OCI-LY3 (cell line): ENCODE data around the gene ADAM10.

Experiments
- EZH2phosphoT487 ChIP-seq: fragments of 200-600 bp; shearing (Covaris generic); IDR thresholded peaks from 2 replicates; pipeline ENCODE4 v1.6.1; 2018; ENCODE audit warnings: antibody characterized with exemption, mixed run types, low read depth
- TF ChIP-seq, protein P1 (sequence below): fragments of 200-600, 300-600 bp; sonication (generic); IDR thresholded peaks from 2 replicates; pipeline ENCODE4 v1.5.1; 2014; ENCODE audit warnings: antibody characterized with exemption, low read length, low read depth

DNA sequence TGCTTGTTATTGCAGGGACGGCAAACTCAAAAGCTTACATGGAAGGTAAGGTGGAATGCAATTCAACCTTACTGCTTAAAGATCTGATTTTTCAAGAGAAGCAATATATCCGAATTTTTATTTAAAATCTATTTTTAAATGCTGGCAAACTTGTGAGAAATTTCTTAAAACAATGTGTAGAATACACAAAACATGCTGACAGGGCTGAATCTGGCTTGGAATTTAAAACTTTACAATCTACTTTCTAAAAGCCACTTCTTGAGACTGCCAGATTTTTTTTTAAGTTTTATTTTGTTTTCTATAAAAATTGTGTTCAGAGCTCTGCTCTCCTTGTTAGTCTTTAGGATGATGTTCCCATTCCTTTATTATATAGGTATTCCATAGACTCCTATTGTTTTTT, 146.7 kb downstream of the ADAM10 start:
- TF ChIP-seq, protein P1, sequence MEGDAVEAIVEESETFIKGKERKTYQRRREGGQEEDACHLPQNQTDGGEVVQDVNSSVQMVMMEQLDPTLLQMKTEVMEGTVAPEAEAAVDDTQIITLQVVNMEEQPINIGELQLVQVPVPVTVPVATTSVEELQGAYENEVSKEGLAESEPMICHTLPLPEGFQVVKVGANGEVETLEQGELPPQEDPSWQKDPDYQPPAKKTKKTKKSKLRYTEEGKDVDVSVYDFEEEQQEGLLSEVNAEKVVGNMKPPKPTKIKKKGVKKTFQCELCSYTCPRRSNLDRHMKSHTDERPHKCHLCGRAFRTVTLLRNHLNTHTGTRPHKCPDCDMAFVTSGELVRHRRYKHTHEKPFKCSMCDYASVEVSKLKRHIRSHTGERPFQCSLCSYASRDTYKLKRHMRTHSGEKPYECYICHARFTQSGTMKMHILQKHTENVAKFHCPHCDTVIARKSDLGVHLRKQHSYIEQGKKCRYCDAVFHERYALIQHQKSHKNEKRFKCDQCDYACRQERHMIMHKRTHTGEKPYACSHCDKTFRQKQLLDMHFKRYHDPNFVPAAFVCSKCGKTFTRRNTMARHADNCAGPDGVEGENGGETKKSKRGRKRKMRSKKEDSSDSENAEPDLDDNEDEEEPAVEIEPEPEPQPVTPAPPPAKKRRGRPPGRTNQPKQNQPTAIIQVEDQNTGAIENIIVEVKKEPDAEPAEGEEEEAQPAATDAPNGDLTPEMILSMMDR = no peak
- TF ChIP-seq EZH2phosphoT487 = no peak
